H1 (cell line): ENCODE results near the gene CPLANE2. TPM values are rescaled to one million over a fixed set of nuclear protein-coding genes. Genes with fewer than 3 reads are reported as not detected.

ENCODE experiments used
- CBX5 ChIP-seq: fragments of 300-800, 300-1000 bp; sonication (generic); IDR thresholded peaks from 2 replicates; pipeline ENCODE4 v1.7.1; 2016; ENCODE audit warnings: antibody characterized with exemption, low read length, low read depth
- EZH2 ChIP-seq: fragments of 200-600 bp; sonication (generic); IDR thresholded peaks from 2 replicates; pipeline ENCODE4 v1.7.1; 2012; ENCODE audit warnings: low read depth, mild to moderate bottlenecking, moderate library complexity, low read length, inconsistent platforms; ENCODE audit not compliant: severe bottlenecking
- GABPA ChIP-seq: IDR thresholded peaks from 2 replicates; pipeline ENCODE4 v1.6.1; 2011; ENCODE audit warnings: mild to moderate bottlenecking, low read length, moderate library complexity, borderline replicate concordance; ENCODE audit not compliant: insufficient read depth
- GTF2F1 ChIP-seq: IDR thresholded peaks from 2 replicates; pipeline ENCODE4 v1.6.1; 2012; ENCODE audit warnings: low read depth, low read length, improper control_type of control experiment, borderline replicate concordance
- HDAC6 ChIP-seq: IDR thresholded peaks from one replicate; pipeline ENCODE4 v1.7.1; 2012; ENCODE audit warnings: low read depth, mild to moderate bottlenecking, inconsistent platforms, low read length, moderate library complexity
- POU5F1 ChIP-seq: IDR thresholded peaks from 2 replicates; pipeline ENCODE4 v1.6.1; 2011; ENCODE audit warnings: low read depth, mild to moderate bottlenecking, low read length, moderate library complexity
- SP1 ChIP-seq: IDR thresholded peaks from 2 replicates; pipeline ENCODE4 v1.6.1; 2011; ENCODE audit warnings: low read depth, low read length
- TAF1 ChIP-seq: IDR thresholded peaks from 2 replicates; pipeline ENCODE4 v1.6.1; 2011; ENCODE audit warnings: mild to moderate bottlenecking, low read depth, low read length
- TBP ChIP-seq: IDR thresholded peaks from 2 replicates; pipeline ENCODE4 v1.6.1; 2011; ENCODE audit warnings: low read depth, low read length, improper control_type of control experiment
- polyA plus RNA-seq, 7 experiments: library from polyadenylated mRNA; depleted of rRNA in 3 of 7; stranded (reverse) in 5 of 7; unstranded in 2 of 7; fragments of >200 nt in 5 of 7; fragments of 200-250 nt in 2 of 7; gene quantifications; 1 replicate in 5 of 7; 2 replicates in 1 of 7; 4 replicates in 1 of 7; pipeline versions ENCODE4 v1.2.1 to v1.2.3, GENCODE V29; 2011 to 2013; ENCODE audit warnings: missing spikeins in 2 of 7, mixed read lengths in 2 of 7
- total RNA-seq: library from RNA; stranded (reverse); fragmentation: NEBNext Ultra II Directional; extraction: Animal tissue kit (Norgen Biotek cat#: 25700); gene quantifications from 2 replicates; pipeline ENCODE4 v1.2.1, GENCODE V29; 2021
- TF ChIP-seq, protein P1 (sequence below): fragments of 300-600 bp; sonication (generic); IDR thresholded peaks from 2 replicates; pipeline ENCODE4 v1.7.1; 2012; ENCODE audit warnings: low read length, moderate library complexity, mild to moderate bottlenecking, inconsistent platforms; ENCODE audit not compliant: insufficient replicate concordance

Gene CPLANE2
- total and polyA plus RNA-seq, 2 of the 8 experiments (the other 6 are each of a cell fraction or from before 2014, with no cell fraction given): 2.3 to 2.5 TPM

- TF ChIP-seq, protein P1, sequence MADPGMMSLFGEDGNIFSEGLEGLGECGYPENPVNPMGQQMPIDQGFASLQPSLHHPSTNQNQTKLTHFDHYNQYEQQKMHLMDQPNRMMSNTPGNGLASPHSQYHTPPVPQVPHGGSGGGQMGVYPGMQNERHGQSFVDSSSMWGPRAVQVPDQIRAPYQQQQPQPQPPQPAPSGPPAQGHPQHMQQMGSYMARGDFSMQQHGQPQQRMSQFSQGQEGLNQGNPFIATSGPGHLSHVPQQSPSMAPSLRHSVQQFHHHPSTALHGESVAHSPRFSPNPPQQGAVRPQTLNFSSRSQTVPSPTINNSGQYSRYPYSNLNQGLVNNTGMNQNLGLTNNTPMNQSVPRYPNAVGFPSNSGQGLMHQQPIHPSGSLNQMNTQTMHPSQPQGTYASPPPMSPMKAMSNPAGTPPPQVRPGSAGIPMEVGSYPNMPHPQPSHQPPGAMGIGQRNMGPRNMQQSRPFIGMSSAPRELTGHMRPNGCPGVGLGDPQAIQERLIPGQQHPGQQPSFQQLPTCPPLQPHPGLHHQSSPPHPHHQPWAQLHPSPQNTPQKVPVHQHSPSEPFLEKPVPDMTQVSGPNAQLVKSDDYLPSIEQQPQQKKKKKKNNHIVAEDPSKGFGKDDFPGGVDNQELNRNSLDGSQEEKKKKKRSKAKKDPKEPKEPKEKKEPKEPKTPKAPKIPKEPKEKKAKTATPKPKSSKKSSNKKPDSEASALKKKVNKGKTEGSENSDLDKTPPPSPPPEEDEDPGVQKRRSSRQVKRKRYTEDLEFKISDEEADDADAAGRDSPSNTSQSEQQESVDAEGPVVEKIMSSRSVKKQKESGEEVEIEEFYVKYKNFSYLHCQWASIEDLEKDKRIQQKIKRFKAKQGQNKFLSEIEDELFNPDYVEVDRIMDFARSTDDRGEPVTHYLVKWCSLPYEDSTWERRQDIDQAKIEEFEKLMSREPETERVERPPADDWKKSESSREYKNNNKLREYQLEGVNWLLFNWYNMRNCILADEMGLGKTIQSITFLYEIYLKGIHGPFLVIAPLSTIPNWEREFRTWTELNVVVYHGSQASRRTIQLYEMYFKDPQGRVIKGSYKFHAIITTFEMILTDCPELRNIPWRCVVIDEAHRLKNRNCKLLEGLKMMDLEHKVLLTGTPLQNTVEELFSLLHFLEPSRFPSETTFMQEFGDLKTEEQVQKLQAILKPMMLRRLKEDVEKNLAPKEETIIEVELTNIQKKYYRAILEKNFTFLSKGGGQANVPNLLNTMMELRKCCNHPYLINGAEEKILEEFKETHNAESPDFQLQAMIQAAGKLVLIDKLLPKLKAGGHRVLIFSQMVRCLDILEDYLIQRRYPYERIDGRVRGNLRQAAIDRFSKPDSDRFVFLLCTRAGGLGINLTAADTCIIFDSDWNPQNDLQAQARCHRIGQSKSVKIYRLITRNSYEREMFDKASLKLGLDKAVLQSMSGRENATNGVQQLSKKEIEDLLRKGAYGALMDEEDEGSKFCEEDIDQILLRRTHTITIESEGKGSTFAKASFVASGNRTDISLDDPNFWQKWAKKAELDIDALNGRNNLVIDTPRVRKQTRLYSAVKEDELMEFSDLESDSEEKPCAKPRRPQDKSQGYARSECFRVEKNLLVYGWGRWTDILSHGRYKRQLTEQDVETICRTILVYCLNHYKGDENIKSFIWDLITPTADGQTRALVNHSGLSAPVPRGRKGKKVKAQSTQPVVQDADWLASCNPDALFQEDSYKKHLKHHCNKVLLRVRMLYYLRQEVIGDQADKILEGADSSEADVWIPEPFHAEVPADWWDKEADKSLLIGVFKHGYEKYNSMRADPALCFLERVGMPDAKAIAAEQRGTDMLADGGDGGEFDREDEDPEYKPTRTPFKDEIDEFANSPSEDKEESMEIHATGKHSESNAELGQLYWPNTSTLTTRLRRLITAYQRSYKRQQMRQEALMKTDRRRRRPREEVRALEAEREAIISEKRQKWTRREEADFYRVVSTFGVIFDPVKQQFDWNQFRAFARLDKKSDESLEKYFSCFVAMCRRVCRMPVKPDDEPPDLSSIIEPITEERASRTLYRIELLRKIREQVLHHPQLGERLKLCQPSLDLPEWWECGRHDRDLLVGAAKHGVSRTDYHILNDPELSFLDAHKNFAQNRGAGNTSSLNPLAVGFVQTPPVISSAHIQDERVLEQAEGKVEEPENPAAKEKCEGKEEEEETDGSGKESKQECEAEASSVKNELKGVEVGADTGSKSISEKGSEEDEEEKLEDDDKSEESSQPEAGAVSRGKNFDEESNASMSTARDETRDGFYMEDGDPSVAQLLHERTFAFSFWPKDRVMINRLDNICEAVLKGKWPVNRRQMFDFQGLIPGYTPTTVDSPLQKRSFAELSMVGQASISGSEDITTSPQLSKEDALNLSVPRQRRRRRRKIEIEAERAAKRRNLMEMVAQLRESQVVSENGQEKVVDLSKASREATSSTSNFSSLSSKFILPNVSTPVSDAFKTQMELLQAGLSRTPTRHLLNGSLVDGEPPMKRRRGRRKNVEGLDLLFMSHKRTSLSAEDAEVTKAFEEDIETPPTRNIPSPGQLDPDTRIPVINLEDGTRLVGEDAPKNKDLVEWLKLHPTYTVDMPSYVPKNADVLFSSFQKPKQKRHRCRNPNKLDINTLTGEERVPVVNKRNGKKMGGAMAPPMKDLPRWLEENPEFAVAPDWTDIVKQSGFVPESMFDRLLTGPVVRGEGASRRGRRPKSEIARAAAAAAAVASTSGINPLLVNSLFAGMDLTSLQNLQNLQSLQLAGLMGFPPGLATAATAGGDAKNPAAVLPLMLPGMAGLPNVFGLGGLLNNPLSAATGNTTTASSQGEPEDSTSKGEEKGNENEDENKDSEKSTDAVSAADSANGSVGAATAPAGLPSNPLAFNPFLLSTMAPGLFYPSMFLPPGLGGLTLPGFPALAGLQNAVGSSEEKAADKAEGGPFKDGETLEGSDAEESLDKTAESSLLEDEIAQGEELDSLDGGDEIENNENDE: no peak
- no peak for TF ChIP-seq EZH2
- peak; percentile 59 for TF ChIP-seq TAF1
- no peak for TF ChIP-seq GABPA
- TF ChIP-seq HDAC6: no peak
- peak; percentile 33; the same call in 1 of the 2 replicates for TF ChIP-seq TBP
- peak; percentile 95 for TF ChIP-seq SP1
- TF ChIP-seq GTF2F1: no peak
- TF ChIP-seq CBX5: no peak
- TF ChIP-seq POU5F1: no peak
These were observed 24.6 kb downstream of the CPLANE2 start, which contains the start of gene ARHGEF19 (continued) for GRCh38 chr1:16212251-16212961.
